DMS114 treated with DMSO at 0.1 percent for 48 hours (cell line): Measurements from ENCODE around the gene SLC35F4.
"Not testable (repeated sequence)": the region's sequence is repeated elsewhere in the genome, so short reads cannot be mapped to it uniquely, and the experiment has no call there.

Experiments used
- DNase-seq: peaks from one replicate; lab custom pipeline; 2025; ENCODE audit not compliant: unreplicated experiment; lab: John Stamatoyannopoulos, UW

Gene SLC35F4

GRCh38 chr14:57809808-57810207 lies 56.1 kb downstream of the SLC35F4 start:
- no peak for DNase-seq

- DNase-seq, result no peak
Measured at GRCh38 chr14:57797160-57797559, 68.7 kb downstream of the SLC35F4 start.

GRCh38 chr14:57796556-57796955 lies 69.3 kb downstream of the SLC35F4 start:
- no peak for DNase-seq

- no peak for DNase-seq
Measured at GRCh38 chr14:57785058-57785457, 80.8 kb downstream of the SLC35F4 start.

GRCh38 chr14:57771801-57772200 lies 94.1 kb downstream of the SLC35F4 start:
- DNase-seq, result no peak

- DNase-seq, result no peak
Measured at GRCh38 chr14:57769863-57770523, 95.9 kb downstream of the SLC35F4 start.

GRCh38 chr14:57761800-57762199 lies 104.1 kb downstream of the SLC35F4 start:
- DNase-seq, result no peak

- DNase-seq, result no peak
Measured at GRCh38 chr14:57760896-57761295, 105.0 kb downstream of the SLC35F4 start.

GRCh38 chr14:57755018-57755521 lies 110.8 kb downstream of the SLC35F4 start:
- no peak for DNase-seq

- DNase-seq, result no peak
Measured at GRCh38 chr14:57754527-57754926, 111.4 kb downstream of the SLC35F4 start.

GRCh38 chr14:57753821-57754220 lies 112.1 kb downstream of the SLC35F4 start:
- no peak for DNase-seq

- not testable (repeated sequence) for DNase-seq
Measured at GRCh38 chr14:57752142-57752695, 113.7 kb downstream of the SLC35F4 start.

GRCh38 chr14:57751400-57751799 lies 114.5 kb downstream of the SLC35F4 start:
- DNase-seq, result no peak

GRCh38 chr14:57749267-57749666 lies 116.6 kb downstream of the SLC35F4 start:
- DNase-seq, result no peak

- no peak for DNase-seq
Measured at GRCh38 chr14:57748279-57748678, 117.6 kb downstream of the SLC35F4 start.

GRCh38 chr14:57747036-57747435 lies 118.9 kb downstream of the SLC35F4 start:
- DNase-seq, result no peak

GRCh38 chr14:57746563-57746962 lies 119.3 kb downstream of the SLC35F4 start:
- no peak for DNase-seq

- DNase-seq, result no peak
Measured at GRCh38 chr14:57739516-57739915, 126.4 kb downstream of the SLC35F4 start.

GRCh38 chr14:57737598-57737997 lies 128.3 kb downstream of the SLC35F4 start:
- DNase-seq, result no peak

GRCh38 chr14:57736391-57736790 lies 129.5 kb downstream of the SLC35F4 start:
- no peak for DNase-seq

GRCh38 chr14:57735276-57735675 lies 130.6 kb downstream of the SLC35F4 start:
- DNase-seq, result no peak

GRCh38 chr14:57732463-57733285 lies 133.2 kb downstream of the SLC35F4 start:
- DNase-seq, result no peak
